ENCODE data around the gene IRX4.

Gene IRX4

DNA sequence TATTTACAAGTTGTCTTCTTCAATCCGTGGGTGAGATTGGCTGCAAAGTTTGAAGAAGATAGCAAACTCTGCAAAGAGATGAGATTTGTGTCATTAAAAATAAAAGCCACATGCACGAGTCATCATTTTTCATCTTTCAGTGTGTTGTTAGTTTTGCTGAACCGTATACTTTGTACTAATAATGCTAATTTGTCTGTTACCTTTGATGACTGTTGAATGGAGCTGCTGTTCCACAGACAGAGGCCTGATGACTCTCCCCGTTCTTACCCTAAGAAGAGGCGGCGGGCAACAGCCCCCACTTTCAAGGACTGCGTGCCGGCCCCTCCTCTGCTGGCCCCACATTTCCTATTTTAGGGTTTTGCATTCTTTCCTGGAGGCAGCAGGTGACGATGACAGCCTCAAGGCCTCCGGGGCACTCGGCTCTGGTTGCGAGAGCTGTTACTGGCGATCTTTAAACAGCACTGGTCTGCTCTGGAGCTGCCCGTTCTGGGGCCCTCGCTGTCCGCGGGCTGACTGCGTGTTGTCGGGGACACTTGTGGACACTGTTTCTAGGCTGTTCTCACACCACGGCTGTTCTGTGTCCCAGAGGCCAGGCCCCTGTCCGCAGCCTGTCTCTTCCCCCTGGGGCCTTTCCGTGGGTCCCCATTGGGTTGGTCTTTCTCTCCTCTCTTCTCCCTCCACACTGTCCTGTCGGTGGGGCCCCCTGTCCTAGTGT is 46.4 kb downstream of the IRX4 start:
- DNase-seq (ENCODE audit: low read depth), result no peak

- no peak for DNase-seq (ENCODE audit: low read depth)
Observed at GRCh38 chr5:1835431-1835830, 47.3 kb downstream of the IRX4 start.

GRCh38 chr5:1834721-1835429 is 47.9 kb downstream of the IRX4 start:
- DNase-seq (ENCODE audit: low read depth), result no peak

DNA sequence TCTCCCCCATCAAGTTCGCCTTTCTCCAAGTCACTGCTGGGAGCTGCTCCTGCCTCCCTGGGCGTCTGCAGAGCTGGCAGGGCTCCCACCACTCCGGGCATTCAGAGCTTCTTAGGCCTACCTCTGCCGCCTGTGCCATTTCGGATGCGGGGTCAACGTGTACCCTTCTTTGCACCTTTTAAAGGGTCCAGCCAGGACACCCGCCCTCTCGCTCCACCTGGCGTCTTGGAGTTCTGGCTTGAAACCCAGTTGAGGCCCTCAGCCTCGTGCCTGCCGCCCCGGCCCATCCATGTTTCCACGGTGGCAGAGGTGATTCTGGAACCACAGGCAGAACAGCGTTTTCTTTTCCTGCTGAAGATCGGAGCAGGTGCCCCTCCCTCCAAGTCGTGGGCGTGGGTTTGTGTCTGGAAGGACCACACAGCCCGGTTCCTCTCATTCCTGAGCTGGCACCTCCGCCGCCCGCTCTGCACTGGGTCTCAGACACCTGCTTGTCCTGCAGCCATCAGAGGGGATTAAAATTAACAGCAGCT is 48.6 kb downstream of the IRX4 start:
- DNase-seq (ENCODE audit: low read depth), result no peak

DNA sequence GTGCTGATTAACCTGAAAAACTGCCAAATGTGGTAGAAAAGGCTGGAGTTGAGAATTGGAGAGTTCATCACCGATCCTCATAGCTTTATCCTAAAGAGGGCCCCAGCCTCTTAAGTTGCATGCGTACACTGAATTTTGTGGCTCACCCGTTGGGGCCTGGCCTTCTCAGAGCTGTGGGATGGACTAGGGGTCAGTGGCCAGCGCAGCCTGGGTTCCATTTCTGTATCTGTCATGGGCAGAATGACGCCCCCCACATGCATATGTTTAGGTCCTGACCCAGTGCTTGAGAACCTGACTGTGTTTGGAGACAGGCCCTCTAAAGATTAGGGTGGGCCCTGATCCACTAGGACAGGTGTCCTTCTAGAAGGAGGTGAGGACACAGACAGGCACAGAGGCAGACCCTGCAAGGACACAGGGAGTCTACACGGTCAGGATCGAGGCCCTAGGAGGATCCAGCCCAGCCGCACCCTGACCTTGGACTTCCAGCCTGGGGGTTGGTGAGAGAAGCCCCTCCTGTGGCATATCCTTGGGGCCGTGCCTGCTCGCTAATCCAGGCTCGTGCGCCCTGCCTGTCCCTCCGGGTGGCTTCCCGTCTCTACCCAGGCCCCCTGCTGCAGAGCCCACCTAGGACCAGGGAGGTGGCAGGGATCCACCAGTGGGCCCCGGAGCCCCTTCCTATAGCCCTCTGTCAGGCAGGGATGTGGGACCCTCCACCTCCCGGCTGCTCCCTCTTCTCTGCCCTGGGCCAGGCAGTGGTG is 49.3 kb downstream of the IRX4 start:
- no peak for DNase-seq (ENCODE audit: low read depth)

DNA sequence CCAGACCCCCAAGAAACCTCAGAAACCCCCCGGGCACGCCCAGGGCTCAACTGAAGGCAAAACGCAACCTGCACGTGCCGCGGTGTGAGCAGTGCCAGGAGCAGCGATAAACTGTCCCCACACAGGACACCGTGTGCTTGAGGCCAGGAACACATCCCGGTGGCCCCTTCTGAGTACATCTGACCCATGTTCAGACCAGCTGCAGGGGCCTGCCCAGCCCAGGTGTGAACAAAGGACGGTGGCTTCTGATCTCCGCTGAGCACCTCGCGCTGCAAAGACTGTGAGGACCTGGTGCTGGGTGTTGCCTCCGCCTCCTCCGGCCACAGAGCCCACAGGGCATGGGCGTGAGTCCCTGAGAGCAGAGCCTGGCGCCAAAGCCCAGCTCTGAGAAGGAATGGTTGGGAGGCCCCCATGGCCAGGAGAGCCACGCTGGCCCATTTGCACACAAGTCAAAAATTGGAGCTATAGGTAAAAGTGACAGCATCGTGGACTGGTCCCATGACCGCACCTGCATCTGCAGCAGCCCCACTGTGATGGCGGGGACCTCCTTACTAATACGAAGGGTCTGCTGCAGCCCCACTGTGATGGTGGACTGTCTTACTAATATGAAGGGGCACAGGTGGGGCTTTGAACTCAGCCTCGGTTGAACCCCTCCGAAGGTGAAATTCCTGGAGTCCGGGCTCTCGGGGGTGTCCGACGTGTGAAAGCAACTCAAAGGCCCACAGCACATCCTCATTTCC is 50.0 kb downstream of the IRX4 start:
- DNase-seq (ENCODE audit: low read depth), result no peak

DNA sequence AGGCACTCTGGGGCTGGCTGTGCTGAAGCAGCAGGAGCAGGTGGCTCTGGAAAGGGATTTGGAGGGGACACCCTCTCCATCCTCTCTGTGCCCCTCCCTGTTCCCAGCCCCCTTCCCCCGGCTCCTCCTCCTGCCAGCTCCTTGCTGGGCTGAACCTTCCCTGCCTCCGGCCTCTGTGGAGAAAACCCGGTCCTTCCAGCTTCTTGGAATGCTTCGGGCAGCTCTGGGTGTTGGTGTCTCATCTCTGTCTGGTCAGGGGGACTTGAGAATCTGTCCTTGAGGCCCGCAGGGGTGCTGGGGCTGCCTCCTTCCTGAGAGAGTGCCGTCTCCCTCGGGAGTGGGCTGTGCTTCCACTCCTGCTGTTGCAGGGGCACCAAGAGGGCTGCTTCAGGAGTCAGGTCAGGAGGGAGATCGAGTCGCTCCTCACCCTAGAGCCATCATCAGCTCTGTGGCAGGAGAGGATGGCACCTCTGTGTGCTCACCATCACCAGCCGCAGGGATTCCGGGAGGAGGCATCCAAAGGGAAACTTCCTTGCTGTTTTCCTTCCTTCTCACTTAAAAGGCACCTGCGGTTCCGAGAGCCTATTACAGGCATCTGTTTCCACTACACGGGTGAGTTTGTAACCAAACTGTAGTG is 50.9 kb downstream of the IRX4 start:
- no peak for DNase-seq (ENCODE audit: low read depth)

DNA sequence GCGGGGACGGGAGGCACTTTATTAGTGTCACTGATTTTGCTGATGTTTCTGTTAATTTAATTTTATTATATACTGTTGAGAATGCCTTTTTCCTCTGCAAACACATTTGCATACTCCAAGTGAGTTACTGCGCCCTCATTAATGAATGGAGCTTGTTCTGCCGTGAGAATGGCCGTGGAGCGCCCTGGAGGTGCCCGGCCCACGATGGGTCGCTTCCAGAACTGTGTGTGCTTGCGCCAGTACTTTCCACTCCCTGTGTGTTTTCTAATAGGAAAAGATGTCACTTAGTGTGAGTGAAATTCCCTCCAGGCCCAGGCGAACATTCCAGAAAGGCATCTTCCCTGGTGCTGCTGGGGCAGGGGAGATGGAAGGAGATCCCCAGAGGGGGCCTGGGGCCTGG is 51.5 kb downstream of the IRX4 start:
- DNase-seq (ENCODE audit: low read depth), result no peak

- no peak for DNase-seq (ENCODE audit: low read depth)
Observed at GRCh38 chr5:1830571-1831228, 52.0 kb downstream of the IRX4 start.

GRCh38 chr5:1827886-1828397 is 54.8 kb downstream of the IRX4 start:
- no peak for DNase-seq (ENCODE audit: low read depth)

Measured in stimulated activated CD8-positive, alpha-beta memory T cell treated with anti-CD3 and anti-CD28 coated beads, Interleukin-7, amount 100 ng/mL, for 24 hours (primary cell).